HEK293 (cell line): ENCODE data around the gene DENND10.
A peak's percentile ranks its signal among the peaks of the same experiment; 100 is the strongest.

Source experiments
- HIC1 ChIP-seq: fragments of 450-650 bp; formaldehyde crosslinking; IDR thresholded peaks from 2 replicates; pipeline ENCODE4 v1.5.1; 2016; ENCODE audit warnings: missing biosample characterization, missing genetic modification characterization
- IKZF3 ChIP-seq: fragments of 450-650 bp; IDR thresholded peaks from 2 replicates; pipeline ENCODE4 v1.5.0; 2018; ENCODE audit warnings: missing biosample characterization, mild to moderate bottlenecking, missing genetic modification characterization, moderate library complexity
- INSM2 ChIP-seq: fragments of 450-650 bp; formaldehyde crosslinking; IDR thresholded peaks from 2 replicates; pipeline ENCODE4 v1.5.1; 2016; ENCODE audit warnings: missing biosample characterization, missing genetic modification characterization
- KLF16 ChIP-seq: fragments of 450-650 bp; formaldehyde crosslinking; IDR thresholded peaks from 2 replicates; pipeline ENCODE4 v1.5.1; 2017; ENCODE audit warnings: missing biosample characterization, missing genetic modification characterization
- OVOL3 ChIP-seq: fragments of 450-650 bp; formaldehyde crosslinking; IDR thresholded peaks from 2 replicates; pipeline ENCODE4 v1.5.1; 2016; ENCODE audit warnings: missing biosample characterization, missing genetic modification characterization
- PBX3 ChIP-seq: sonication (generic); formaldehyde crosslinking; IDR thresholded peaks from 2 replicates; pipeline ENCODE4 v1.8.1; 2022; ENCODE audit warnings: mild to moderate bottlenecking, moderate library complexity, missing genetic modification reagents
- SCRT1 ChIP-seq: fragments of 450-650 bp; formaldehyde crosslinking; IDR thresholded peaks from 2 replicates; pipeline ENCODE4 v1.5.1; 2016; ENCODE audit warnings: missing biosample characterization, missing genetic modification characterization, borderline replicate concordance
- TRIM28 ChIP-seq: IDR thresholded peaks from 2 replicates; pipeline ENCODE4 v1.6.1; 2011; ENCODE audit warnings: low read length, control low read depth, borderline replicate concordance
- ZBTB10 ChIP-seq: fragments of 450-650 bp; formaldehyde crosslinking; IDR thresholded peaks from 2 replicates; pipeline ENCODE4 v1.5.1; 2016; ENCODE audit warnings: missing biosample characterization, missing genetic modification characterization
- ZNF132 ChIP-seq: fragments of 450-650 bp; formaldehyde crosslinking; IDR thresholded peaks from 2 replicates; pipeline ENCODE4 v1.5.1; 2017; ENCODE audit warnings: missing biosample characterization, missing genetic modification characterization, borderline replicate concordance
- ZNF157 ChIP-seq: fragments of 450-650 bp; formaldehyde crosslinking; IDR thresholded peaks from 2 replicates; pipeline ENCODE4 v1.5.1; 2016; ENCODE audit warnings: missing biosample characterization, missing genetic modification characterization
- ZNF175 ChIP-seq: fragments of 450-650 bp; formaldehyde crosslinking; IDR thresholded peaks from 2 replicates; pipeline ENCODE4 v1.5.1; 2016; ENCODE audit warnings: missing biosample characterization, missing genetic modification characterization
- ZNF223 ChIP-seq: fragments of 450-650 bp; formaldehyde crosslinking; IDR thresholded peaks from 2 replicates; pipeline ENCODE4 v1.5.1; 2016; ENCODE audit warnings: missing biosample characterization, missing genetic modification characterization
- ZNF280C ChIP-seq: fragments of 450-650 bp; formaldehyde crosslinking; IDR thresholded peaks from 2 replicates; pipeline ENCODE4 v1.5.1; 2016; ENCODE audit warnings: missing biosample characterization, missing genetic modification characterization
- ZNF302 ChIP-seq: fragments of 450-650 bp; formaldehyde crosslinking; IDR thresholded peaks from 2 replicates; pipeline ENCODE4 v1.5.1; 2016; ENCODE audit warnings: missing biosample characterization, missing genetic modification characterization, low read depth
- ZNF350 ChIP-seq: fragments of 450-650 bp; formaldehyde crosslinking; IDR thresholded peaks from 2 replicates; pipeline ENCODE4 v1.5.0; 2017; ENCODE audit warnings: missing biosample characterization, mild to moderate bottlenecking, missing genetic modification characterization
- ZNF391 ChIP-seq: fragments of 450-650 bp; formaldehyde crosslinking; IDR thresholded peaks from 2 replicates; pipeline ENCODE4 v1.5.1; 2016; ENCODE audit warnings: low read depth, missing biosample characterization, missing genetic modification characterization, borderline replicate concordance
- ZNF530 ChIP-seq: fragments of 450-650 bp; formaldehyde crosslinking; IDR thresholded peaks from 2 replicates; pipeline ENCODE4 v1.5.1; 2016; ENCODE audit warnings: low read depth, missing biosample characterization, missing genetic modification characterization
- ZNF555 ChIP-seq: fragments of 450-650 bp; formaldehyde crosslinking; conservative IDR thresholded peaks from 2 replicates; pipeline ENCODE4 v1.5.1; 2017; ENCODE audit warnings: missing biosample characterization, mild to moderate bottlenecking, missing genetic modification characterization, inconsistent platforms
- ZNF571 ChIP-seq: fragments of 450-650 bp; formaldehyde crosslinking; IDR thresholded peaks from 2 replicates; pipeline ENCODE4 v1.5.0; 2017; ENCODE audit warnings: missing biosample characterization, missing genetic modification characterization
- ZNF670 ChIP-seq: fragments of 450-650 bp; formaldehyde crosslinking; IDR thresholded peaks from 2 replicates; pipeline ENCODE4 v1.5.1; 2016; ENCODE audit warnings: missing biosample characterization, missing genetic modification characterization, low read depth
- ZNF830 ChIP-seq: fragments of 450-650 bp; IDR thresholded peaks from 2 replicates; pipeline ENCODE4 v1.5.0; 2018; ENCODE audit warnings: missing biosample characterization, missing genetic modification characterization, low read depth, mild to moderate bottlenecking, moderate library complexity
- ZXDB ChIP-seq: fragments of 450-650 bp; formaldehyde crosslinking; IDR thresholded peaks from 2 replicates; pipeline ENCODE4 v1.5.1; 2016; ENCODE audit warnings: missing biosample characterization, missing genetic modification characterization
- TF ChIP-seq, protein P1 (sequence below): fragments of 450-650 bp; formaldehyde crosslinking; IDR thresholded peaks from 2 replicates; pipeline ENCODE4 v1.5.1; 2016; ENCODE audit warnings: missing biosample characterization, missing genetic modification characterization

Gene DENND10

DNA sequence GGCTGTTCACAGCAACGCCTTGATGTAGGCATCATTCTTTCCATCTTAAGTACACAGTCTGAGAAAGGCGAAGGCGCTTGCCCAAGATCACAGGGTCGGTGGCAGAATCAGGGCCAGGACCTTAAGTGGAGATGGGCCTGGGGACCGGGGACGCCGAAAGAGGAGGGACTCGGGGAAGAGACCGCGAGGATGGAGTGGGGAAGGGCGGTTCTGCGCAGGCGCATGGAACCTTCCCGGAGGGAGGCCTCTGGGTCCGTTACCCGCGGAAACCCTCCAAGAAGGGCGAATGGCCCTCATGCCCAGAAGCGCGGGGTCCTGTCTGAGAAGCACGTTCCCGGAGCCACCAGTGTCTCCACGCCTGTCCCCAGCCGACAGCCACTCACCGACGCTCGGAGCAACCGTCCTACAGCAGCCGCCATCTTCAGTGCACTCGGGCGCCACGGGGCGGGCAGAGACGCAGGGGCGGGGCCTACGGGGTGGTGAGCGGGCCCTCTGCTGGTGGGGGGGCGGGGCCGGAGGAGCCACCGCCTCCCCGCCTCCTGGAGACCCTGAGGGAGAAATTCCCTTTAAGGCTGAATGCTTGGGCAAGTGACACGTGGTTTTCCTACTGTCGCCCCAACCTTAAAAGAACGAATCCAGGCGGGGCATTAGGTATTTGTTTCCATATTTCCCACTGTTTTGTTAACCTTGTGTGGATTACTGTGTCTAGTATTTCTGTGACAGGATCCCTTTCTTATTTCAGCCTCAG, 74.6 kb downstream of the DENND10 start, which contains the start of gene PRDX3 (continued):
- TF ChIP-seq IKZF3 (tag by site-specific recombination): peak; percentile 77
- no peak for TF ChIP-seq ZNF175 (tag by site-specific recombination)
- peak; percentile 87; the same call in 1 of the 2 replicates for TF ChIP-seq KLF16 (tag by site-specific recombination)
- 0 out of 2 replicates have a peak, but pooled peaks have one; percentile 41 for TF ChIP-seq INSM2 (tag by site-specific recombination)
- TF ChIP-seq TRIM28: no peak
- no peak for TF ChIP-seq ZNF350 (tag by site-specific recombination)
- no peak for TF ChIP-seq ZNF132
- TF ChIP-seq ZNF571 (tag by site-specific recombination): no peak
- no peak for TF ChIP-seq ZNF530 (tag by site-specific recombination)
- peak; percentile 96 for TF ChIP-seq HIC1
- 0 out of 2 replicates have a peak, but pooled peaks have one; percentile 25 for TF ChIP-seq OVOL3 (tag by site-specific recombination)
- TF ChIP-seq ZXDB (tag by site-specific recombination): peak; percentile 95
- TF ChIP-seq ZNF157: no peak
- no peak for TF ChIP-seq ZNF830
- no peak for TF ChIP-seq SCRT1 (tag by site-specific recombination)
- no peak for TF ChIP-seq ZNF670 (tag by site-specific recombination)
- TF ChIP-seq ZNF223 (tag by site-specific recombination): no peak
- TF ChIP-seq ZBTB10 (tag by site-specific recombination): no peak
- no peak for TF ChIP-seq ZNF280C (tag by site-specific recombination)
- TF ChIP-seq, protein P1, sequence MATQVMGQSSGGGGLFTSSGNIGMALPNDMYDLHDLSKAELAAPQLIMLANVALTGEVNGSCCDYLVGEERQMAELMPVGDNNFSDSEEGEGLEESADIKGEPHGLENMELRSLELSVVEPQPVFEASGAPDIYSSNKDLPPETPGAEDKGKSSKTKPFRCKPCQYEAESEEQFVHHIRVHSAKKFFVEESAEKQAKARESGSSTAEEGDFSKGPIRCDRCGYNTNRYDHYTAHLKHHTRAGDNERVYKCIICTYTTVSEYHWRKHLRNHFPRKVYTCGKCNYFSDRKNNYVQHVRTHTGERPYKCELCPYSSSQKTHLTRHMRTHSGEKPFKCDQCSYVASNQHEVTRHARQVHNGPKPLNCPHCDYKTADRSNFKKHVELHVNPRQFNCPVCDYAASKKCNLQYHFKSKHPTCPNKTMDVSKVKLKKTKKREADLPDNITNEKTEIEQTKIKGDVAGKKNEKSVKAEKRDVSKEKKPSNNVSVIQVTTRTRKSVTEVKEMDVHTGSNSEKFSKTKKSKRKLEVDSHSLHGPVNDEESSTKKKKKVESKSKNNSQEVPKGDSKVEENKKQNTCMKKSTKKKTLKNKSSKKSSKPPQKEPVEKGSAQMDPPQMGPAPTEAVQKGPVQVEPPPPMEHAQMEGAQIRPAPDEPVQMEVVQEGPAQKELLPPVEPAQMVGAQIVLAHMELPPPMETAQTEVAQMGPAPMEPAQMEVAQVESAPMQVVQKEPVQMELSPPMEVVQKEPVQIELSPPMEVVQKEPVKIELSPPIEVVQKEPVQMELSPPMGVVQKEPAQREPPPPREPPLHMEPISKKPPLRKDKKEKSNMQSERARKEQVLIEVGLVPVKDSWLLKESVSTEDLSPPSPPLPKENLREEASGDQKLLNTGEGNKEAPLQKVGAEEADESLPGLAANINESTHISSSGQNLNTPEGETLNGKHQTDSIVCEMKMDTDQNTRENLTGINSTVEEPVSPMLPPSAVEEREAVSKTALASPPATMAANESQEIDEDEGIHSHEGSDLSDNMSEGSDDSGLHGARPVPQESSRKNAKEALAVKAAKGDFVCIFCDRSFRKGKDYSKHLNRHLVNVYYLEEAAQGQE (tag by site-specific recombination): no peak
- TF ChIP-seq PBX3 (CRISPR knock-in tag): 0 out of 2 replicates have a peak, but pooled peaks have one; percentile 39
- no peak for TF ChIP-seq ZNF302 (tag by site-specific recombination)
- peak; percentile 69; the same call in 1 of the 2 replicates for TF ChIP-seq ZNF391
- TF ChIP-seq ZNF555 (tag by site-specific recombination): no peak
